Kidney epithelial cell (primary cell): Measurements from ENCODE around the gene GPR35. TPM values are rescaled to one million over a fixed set of nuclear protein-coding genes. Genes with fewer than 3 reads are reported as not detected.

Experiments
- DNase-seq: peaks from one replicate; pipeline ENCODE4 v3.0.0-alpha.2; 2010; ENCODE audit warnings: low read depth
- H3K27me3 ChIP-seq: 2 replicates; pipeline ENCODE4 v1.6.0; 2011; ENCODE audit warnings: low read length; ENCODE audit not compliant: control insufficient read depth, insufficient read depth
- H3K36me3 ChIP-seq: 2 replicates; pipeline ENCODE4 v1.5.1; 2011; ENCODE audit warnings: low read length; ENCODE audit not compliant: control insufficient read depth, insufficient read depth
- H3K4me3 ChIP-seq: 2 replicates; pipeline ENCODE4 v1.5.1; 2011; ENCODE audit warnings: low read depth, mild to moderate bottlenecking, control low read depth, low read length
- total RNA-seq: library from RNA; depleted of rRNA; stranded (reverse); fragments of >200 nt; gene quantifications from 2 replicates; pipeline ENCODE4 v1.2.3, GENCODE V29; 2015
- TF ChIP-seq, protein P1 (sequence below): IDR thresholded peaks from 2 replicates; pipeline ENCODE4 v1.5.1; 2011; ENCODE audit warnings: mild to moderate bottlenecking, moderate library complexity, low read length, control low read depth, inconsistent platforms; ENCODE audit not compliant: insufficient read depth, poor library complexity, severe bottlenecking

GPR35 gene
- total RNA-seq, 1 donor from 2014 or later: 1.3 TPM

DNA sequence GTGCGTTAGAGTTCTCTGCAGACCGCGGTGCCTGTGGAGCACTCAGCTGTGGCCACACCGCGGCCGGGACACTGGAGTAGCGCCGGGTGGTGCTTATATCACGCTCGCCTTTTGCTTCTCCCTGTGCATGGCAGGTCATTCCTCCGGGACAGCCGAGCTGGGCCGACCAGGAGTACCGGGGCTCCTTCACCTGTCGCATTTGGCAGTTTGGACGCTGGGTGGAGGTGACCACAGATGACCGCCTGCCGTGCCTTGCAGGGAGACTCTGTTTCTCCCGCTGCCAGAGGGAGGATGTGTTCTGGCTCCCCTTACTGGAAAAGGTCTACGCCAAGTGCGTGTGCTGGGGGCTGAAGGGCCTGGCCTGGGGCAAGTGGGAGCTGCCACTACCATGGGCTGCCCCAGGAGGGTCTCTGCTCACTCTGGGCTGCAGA, 34.6 kb upstream of the GPR35 start:
- TF ChIP-seq, protein P1, sequence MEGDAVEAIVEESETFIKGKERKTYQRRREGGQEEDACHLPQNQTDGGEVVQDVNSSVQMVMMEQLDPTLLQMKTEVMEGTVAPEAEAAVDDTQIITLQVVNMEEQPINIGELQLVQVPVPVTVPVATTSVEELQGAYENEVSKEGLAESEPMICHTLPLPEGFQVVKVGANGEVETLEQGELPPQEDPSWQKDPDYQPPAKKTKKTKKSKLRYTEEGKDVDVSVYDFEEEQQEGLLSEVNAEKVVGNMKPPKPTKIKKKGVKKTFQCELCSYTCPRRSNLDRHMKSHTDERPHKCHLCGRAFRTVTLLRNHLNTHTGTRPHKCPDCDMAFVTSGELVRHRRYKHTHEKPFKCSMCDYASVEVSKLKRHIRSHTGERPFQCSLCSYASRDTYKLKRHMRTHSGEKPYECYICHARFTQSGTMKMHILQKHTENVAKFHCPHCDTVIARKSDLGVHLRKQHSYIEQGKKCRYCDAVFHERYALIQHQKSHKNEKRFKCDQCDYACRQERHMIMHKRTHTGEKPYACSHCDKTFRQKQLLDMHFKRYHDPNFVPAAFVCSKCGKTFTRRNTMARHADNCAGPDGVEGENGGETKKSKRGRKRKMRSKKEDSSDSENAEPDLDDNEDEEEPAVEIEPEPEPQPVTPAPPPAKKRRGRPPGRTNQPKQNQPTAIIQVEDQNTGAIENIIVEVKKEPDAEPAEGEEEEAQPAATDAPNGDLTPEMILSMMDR: no peak
- Histone ChIP-seq H3K27me3 (no peaks in the 10 kb centered on the region), H3K4me3 (no peak overlapping the region), H3K36me3 (no peaks in the 10 kb centered on the region)
- no peak for DNase-seq

DNA sequence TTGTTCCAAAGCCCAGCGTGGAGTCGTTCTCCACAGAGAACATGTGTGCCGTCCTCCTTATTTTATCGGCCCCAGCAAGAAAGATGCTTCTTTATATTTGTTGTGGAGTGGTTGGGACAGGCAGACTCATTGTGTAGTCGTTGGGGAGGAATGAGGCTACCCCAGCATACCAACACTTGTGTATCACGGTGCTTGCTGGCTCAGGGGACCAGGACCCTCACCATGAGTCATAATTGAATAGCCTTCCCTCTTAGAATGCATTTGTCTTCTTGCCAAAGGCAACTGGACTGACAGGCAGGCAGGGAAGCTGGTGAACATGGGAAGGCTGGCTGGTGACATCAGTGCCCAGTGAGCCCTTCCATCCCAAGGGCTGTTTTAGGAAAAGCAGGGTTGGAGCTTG, 34.1 kb upstream of the GPR35 start:
- Histone ChIP-seq H3K4me3 (no peak overlapping the region), H3K36me3 (no peaks in the 10 kb centered on the region), H3K27me3 (no peaks in the 10 kb centered on the region)
- TF ChIP-seq, protein P1: no peak
- no peak for DNase-seq

DNA sequence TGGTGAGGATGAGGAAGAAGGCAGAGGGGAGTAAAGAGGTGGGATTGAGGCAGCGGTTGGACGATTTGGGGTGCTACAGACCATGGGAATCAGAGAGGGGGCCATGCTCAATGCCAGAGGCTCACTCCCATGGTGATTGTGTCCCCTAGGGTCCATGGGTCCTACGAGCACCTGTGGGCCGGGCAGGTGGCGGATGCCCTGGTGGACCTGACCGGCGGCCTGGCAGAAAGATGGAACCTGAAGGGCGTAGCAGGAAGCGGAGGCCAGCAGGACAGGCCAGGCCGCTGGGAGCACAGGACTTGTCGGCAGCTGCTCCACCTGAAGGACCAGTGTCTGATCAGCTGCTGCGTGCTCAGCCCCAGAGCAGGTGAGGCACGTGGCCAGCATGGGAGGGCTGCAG, 33.5 kb upstream of the GPR35 start:
- Histone ChIP-seq H3K4me3 (no peak overlapping the region), H3K27me3 (no peaks in the 10 kb centered on the region), H3K36me3 (no peaks in the 10 kb centered on the region)
- no peak for DNase-seq
- TF ChIP-seq, protein P1: no peak

DNA sequence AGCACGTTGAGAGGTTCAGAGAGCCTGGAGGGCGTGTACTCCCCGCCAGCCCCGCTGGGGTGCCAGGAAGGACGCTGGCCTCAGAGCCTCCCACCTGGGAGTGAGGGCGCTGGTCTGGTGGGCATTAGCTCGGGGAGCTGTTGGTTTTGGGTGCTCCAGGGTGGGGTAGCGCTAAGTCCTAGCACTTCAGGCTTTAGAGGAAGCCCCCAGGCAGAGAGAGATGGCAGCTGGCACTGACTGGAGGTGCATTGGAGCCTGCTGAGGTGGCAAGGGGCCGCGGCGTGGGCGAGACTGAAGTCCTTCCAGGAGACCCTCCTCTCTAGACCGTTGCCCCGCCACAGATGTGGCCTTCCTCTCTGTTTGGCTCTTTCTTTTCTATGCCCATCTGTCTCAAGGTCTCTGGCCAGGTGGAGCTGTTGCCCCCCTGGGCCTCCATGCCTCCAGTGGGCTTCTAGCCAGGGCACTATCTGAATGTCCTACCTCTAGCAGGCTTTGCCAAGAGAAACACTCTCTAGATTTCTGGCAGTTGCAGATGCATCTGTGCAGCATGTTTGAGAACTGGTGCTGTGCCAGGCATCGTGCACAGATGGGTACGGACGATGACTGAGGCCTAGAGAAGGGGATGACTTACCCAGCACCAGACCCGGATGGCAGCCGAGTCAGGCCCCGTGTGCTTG, 32.1 kb upstream of the GPR35 start:
- TF ChIP-seq, protein P1: no peak
- no peak for DNase-seq
- no peaks in the 10 kb centered on the region for H3K27me3 ChIP-seq

DNA sequence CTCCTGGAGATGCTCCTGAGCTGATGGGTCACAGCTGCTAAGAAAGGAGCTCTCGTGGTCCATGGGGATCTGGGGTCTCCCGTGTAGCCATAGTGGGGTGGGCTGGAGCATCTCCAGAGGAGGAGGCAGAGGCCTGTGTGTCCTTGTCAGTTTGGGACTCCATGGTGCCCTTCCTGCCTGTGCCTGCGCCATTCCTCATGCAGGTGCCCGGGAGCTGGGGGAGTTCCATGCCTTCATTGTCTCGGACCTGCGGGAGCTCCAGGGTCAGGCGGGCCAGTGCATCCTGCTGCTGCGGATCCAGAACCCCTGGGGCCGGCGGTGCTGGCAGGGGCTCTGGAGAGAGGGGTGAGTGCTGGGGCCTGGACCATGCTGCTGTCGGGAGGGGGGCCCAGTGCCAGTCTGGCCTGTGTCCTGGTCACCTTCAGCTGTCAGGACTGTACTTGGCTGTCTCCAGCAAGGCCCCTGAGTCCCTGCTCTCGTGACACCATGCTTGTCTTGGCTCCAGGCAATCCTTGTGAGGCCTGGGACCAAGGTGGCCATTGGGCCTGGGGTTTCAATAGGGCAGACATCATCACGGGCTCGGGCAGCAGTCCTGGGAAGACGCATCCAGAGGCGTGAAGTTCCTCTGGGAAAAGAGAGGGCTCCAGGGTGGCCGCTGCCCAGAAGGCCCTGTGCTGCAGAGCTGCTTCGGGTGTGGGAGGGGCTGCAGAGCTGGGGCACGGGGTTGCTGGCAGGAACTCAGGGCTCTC, 31.4 kb upstream of the GPR35 start:
- TF ChIP-seq, protein P1: no peak
- Histone ChIP-seq H3K36me3 (no peaks in the 10 kb centered on the region), H3K4me3 (no peak overlapping the region), H3K27me3 (no peaks in the 10 kb centered on the region)
- DNase-seq: no peak

More for the DNA sequence above, 32.1 kb upstream of the GPR35 start:
- H3K4me3 ChIP-seq: no peak overlapping the region
- H3K36me3 ChIP-seq: no peaks in the 10 kb centered on the region
